Measurements from ENCODE around the gene POLR1E. TPM values are rescaled to one million over a fixed set of nuclear protein-coding genes. Genes with fewer than 3 reads are reported as not detected.

POLR1E gene
- total and polyA plus RNA-seq, 2 of the 8 experiments (the other 6 are each of a cell fraction or from before 2014, with no cell fraction given), result 16.0 to 40.0 TPM

GRCh38 chr9:37508834-37509206 is 23.1 kb downstream of the POLR1E start (continued):
- TF ChIP-seq, protein P1, sequence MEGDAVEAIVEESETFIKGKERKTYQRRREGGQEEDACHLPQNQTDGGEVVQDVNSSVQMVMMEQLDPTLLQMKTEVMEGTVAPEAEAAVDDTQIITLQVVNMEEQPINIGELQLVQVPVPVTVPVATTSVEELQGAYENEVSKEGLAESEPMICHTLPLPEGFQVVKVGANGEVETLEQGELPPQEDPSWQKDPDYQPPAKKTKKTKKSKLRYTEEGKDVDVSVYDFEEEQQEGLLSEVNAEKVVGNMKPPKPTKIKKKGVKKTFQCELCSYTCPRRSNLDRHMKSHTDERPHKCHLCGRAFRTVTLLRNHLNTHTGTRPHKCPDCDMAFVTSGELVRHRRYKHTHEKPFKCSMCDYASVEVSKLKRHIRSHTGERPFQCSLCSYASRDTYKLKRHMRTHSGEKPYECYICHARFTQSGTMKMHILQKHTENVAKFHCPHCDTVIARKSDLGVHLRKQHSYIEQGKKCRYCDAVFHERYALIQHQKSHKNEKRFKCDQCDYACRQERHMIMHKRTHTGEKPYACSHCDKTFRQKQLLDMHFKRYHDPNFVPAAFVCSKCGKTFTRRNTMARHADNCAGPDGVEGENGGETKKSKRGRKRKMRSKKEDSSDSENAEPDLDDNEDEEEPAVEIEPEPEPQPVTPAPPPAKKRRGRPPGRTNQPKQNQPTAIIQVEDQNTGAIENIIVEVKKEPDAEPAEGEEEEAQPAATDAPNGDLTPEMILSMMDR (IDR thresholded peaks at IDR 0.05; ENCODE audit: control extremely low read depth in 1 of 3, insufficient read depth in 1 of 3, low read depth in 1 of 3, low read length in 3 of 3), result no peak
- TF ChIP-seq BCL11A (IDR thresholded peaks at IDR 0.05; ENCODE audit: low read depth in 2 of 2, low read length in 2 of 2) (no peak), SUZ12 (IDR thresholded peaks at IDR 0.05; ENCODE audit: low read length) (no peak), TAF7 (optimal IDR thresholded peaks at IDR 0.05; ENCODE audit: borderline replicate concordance, low read depth, low read length) (no peak)

Measured in H1 (cell line).